Left ventricle myocardium superior (tissue), 1 donor: ENCODE data around the gene AMOT. TPM values are rescaled to one million over a fixed set of nuclear protein-coding genes. Genes with fewer than 3 reads are reported as not detected.

Source experiments
- ATAC-seq: fragments of 200-7000 bp; cut with Tn5 transposase; one replicate; pipeline ENCODE4 v1.9.1; 2020; ENCODE audit warnings: mild to moderate bottlenecking, moderate library complexity
- DNase-seq: peaks from one replicate; pipeline ENCODE4 v3.0.0-alpha.2; 2020
- intact Hi-C: fragments of 100-400 bp; cut with micrococcal nuclease; formaldehyde crosslinking; loops from one replicate; pipeline ENCODE4 v1.11.0; 2022
- total RNA-seq: library from RNA; stranded (reverse); fragmentation: NEBNext Ultra II Directional; extraction: Animal tissue kit (Norgen Biotek cat#: 25700); gene quantifications from one replicate; pipeline ENCODE4 v1.2.1, GENCODE V29; 2021
- donor health status: DM: no; HTN: yes; CAD: no; lungs with severe emphysema.

Gene AMOT
- total RNA-seq, 1 donor from 2014 or later = 7.5 TPM

DNA sequence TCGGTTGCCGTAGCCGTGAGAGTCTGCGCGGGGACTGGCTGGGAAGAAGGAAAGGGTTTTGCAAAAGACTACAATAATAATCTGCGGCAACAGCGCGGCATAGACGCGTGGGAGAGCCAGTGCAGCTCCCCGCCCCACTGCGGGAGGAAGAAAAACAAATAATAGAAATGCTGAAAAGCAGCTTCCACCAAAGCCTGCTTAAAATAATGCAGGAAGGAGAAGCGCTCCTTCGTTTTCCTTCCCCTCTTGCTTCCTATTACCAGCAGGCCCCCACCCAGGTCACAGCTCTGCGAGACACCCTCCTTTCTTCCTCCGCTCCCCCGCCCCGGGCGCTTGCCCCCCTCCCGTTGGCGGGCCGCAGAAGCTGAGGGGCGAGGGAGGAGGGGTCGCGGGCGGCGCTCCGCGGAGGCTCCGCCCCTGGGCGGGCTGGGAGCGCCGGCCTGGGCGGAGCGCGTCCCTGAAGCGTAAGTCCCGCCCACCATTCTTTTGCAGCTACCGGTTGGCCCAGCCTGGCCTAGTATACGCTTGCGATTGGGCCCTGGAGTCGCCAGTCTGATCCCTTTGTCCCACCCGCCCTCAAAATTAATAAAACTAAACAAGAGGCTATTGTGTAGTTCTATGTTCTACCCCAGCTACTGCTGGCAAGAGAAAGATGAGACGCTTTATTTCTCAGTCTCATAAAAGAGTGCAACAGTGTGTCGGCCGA lies 636 bp upstream of the AMOT start:
- DNase-seq (peak; percentile 88), ATAC-seq (peak; percentile 99)
- intact Hi-C loops = no loop called here

DNA sequence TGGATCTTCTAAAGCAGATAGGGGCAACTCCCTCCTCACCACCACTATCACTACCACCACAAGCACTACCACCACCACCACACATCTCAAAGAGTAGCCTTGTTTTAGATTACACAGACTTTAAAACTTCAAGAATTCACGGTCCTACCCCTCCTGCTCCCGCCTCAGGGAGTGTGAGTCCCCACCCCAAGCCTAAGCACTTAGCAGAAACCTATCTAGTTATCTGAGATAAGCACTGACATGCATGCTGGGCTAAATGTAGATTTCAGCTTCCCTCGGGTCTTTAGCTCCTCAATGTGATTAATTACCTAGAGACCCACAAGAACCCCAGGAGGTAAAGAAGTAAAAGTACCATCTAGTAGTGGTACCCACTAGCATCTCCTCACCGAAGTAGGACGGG lies 775 bp downstream of the AMOT start:
- no peak for DNase-seq
- no peak for ATAC-seq
- intact Hi-C loops = no loop called here

DNA sequence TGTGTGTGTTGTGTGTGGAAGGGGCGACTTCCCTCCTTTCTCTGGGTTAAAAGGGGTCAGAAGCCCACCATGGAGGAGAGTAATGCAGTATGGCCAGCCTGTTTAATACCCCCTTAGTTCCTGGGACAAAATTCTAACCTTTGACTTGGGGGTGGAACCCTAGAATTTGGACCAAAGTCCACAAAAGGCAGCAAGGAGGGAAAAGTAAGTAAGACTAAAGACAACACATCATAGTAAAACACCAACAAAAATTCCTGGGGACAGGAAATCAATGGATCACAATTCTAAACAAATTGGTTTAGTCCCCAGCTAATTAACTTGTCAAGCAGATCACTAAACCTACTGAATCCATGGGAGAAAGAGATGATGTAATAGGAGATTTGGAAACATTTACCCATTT lies 3.1 kb downstream of the AMOT start:
- intact Hi-C loops = no loop called here
- DNase-seq (no peak), ATAC-seq (no peak)

DNA sequence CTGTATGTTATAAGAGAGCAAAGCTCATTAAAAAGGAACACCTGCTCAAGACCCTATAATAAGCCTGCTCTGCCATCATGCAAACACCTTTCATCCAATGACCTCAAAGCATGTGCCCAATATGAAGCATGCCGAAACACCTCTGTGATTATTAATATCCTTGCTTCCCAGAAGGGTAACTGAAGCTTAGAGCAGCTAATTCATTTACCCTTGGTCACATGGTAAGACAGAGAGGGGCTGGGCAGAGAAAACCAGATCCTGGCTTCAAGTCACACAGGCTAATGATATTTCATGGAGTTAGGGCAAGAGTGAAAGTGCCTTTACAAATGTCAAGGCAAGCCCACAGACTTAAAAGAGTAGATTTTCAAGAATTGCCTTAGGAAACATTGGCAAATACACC lies 5.6 kb downstream of the AMOT start:
- intact Hi-C loops = no loop called here
- ATAC-seq (no peak), DNase-seq (no peak)

DNA sequence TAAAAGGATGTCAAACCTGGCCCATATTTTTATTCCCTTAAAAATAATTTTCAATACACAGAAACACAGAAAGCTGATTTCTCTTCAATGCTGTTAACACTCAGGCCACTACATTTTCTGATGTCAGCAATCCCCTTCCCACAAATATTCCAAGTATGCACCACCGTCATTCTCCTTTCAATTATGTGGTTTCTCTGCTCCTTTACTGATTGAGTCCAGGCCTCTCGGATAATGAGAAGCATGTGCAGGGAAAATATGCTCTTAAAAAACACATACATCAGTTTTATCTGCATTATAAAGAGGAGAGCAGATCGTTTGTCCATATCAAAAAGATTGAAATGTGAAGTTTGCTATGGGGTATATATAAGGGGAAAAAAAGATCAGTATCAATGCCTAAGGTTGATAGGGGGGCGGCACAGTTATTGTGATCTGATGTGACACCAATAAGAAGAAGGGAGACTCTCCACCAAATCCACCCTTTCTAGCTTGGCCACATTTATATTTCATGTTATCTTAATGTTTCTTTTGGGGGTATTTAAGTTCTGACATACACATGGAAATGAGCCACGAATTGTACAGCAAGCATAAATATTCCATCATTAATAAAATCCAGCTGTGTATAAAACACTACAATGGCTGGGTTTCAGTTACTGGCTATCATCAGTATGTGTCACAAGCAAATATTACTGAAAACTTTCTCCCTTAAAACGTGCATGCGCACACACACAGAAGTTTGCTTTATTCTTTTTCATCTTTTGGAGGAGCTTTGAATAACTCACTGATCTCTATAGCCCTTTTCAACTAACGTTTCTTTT lies 6.4 kb downstream of the AMOT start:
- no peak for ATAC-seq
- no peak for DNase-seq
- intact Hi-C loops = no loop called here

DNA sequence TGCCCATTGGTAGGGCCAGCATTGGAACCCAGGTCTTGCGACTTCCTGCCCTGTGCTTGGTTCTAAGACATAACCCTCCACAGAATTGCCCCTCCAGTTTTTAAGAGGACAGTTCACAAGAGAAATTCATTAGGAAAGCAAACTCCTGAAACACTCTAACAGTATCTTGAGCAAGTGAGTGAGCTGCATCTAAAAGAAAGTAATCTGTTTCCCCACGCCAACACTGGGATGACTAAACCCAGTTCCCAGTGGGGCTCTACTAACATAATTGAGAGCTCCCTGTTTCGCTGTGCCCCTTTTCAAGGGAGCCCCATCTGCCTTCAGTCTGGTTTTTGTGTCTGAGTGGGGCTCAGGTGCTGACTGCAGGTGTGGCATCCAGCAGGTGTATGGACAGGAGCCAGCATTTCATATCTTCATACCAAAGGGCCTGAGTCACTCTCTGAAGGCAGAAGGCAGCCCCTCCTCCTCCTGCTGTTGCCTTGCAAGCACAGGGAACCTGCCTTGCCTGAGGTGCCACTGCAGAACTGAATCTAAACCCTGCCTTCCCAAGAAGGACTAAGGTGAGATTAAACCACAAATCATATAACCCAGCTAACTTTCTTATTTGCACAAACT lies 8.0 kb downstream of the AMOT start:
- DNase-seq (no peak), ATAC-seq (no peak)

DNA sequence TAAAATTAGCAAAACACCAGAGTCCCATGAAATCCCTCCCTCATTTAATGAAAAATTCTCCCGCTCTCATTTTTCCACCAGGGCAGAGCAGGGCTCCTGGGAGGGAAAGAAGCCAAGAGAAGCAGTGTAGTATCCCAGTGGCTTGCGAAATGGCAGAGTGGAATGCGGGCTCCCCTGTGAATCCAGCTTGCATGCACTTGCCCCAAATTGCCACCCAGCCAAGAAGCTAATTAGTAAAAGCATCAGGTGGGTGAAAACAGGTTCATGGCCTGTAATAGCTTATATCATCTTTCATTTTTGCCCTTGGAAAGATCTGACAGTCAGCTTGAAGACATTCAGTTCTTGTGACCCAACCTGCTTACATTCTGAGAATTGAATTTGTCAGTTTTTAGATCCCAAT lies 10.1 kb downstream of the AMOT start:
- intact Hi-C loops = no loop called here
- no peak for ATAC-seq

More for the DNA sequence above, 8.0 kb downstream of the AMOT start:
- intact Hi-C loops = no loop called here

DNA sequence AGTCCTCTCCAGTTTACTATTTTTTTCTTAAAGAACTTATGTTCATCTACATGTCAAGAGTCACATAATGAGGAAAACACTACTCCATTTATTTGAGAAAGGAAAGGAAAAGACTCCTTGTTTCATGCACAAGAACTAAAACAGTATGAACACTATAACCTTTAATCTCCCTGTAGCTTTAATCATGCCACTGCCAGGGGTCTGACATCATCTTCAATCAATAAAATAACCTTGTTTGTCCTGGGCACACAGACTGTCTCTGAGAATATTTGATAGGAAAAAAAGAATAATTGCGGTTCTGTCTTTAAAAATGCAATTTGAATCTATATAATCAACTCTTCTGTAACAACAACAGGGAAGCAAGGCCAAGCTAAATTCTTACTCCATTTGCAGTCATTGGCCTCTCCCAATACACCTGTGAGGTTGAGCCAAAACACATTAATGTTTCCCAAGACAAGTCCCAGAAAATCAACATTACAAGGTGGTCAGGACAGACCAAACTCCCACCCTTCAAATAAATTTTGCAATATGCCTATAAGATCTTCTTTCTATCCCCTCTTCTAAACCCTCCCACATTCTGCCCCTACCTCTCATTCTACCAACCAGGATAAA lies 13.2 kb downstream of the AMOT start:
- DNase-seq = no peak
- intact Hi-C loops = no loop called here

More for the DNA sequence above, 10.1 kb downstream of the AMOT start:
- DNase-seq = no peak

DNA sequence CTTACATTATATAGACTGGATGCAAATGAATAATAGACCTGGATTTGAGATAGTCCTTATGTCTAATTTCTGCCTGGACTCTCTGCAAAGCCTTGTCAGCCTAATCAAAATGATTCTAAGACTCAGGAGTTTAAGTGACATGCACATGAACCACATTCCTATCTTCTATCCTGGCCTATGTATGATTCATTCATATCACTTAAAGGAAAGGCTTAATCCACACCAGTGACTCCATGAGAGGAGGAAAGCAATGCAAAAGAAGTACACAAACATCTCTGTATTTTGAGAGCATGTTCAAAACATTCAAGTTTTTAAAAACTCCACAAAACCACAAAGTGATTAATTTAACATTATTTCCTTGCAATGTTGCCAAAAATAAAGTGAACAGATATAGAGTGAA lies 14.6 kb downstream of the AMOT start:
- ATAC-seq (no peak), DNase-seq (no peak)
- intact Hi-C loops = no loop called here

More for the DNA sequence above, 13.2 kb downstream of the AMOT start:
- no peak for ATAC-seq

DNA sequence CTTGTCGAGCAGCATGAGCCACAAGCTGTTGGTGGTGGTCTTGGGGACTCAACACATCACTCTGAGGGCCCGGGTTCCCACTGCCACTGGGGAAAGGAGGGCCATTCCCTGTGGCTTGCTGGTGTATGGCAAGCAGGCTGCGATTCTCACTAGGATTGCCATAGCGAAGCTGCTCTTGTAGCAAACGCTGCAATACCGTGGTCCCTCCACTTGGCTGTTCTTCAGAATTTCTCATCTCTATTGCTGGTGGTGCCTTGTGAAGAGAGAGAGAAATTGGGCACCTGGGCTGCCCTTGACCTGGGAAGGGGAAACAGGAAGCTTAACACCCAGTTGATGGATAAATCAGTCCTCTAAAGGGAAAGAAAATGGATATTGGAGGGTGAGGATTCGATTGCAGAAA lies 17.7 kb downstream of the AMOT start:
- ATAC-seq = no peak

DNA sequence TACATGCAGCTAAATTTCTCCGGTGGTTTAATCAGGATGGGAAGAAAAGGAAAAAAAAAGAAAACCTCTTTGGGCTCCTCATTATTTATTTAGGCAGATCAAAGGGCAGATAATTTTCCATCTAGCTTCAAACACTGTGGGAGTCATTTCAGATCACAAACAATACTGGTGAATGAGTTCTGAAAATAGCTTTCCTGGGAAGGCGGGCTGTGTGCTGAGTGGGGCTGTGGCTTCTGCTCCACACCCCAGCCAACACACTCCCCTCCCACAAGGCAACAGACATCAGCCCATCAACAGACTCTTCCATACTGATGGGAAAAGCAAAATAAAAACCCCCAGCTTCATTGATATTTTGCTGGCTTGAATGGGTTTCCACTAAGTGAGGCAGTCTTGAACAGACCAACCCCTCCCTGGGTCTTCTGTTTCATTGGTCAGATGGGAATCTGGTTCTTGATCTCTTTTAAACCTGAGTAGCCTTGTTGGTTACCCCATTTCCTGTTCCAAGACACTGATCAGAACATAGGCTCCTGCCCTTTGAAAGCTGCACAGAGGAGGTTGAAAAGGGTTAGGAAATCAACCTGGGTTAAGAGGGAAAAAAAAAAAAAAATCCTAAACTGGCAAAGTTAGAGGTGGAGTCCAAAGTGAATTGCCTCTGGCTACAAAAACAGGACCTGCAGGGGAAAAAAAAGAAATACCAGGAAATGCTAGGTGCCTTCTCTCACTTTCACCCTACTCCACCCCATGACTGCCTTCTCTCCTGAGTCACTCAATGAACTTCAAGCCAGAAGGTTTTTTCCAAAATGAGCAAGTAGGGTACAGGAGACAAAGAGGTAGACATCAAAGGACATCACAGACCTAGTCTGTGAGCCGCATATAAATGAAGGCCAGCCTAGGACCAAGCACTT lies 20.0 kb downstream of the AMOT start:
- intact Hi-C loops = no loop called here
- ATAC-seq (no peak), DNase-seq (no peak)

More for the DNA sequence above, 17.7 kb downstream of the AMOT start:
- intact Hi-C loops = no loop called here
- no peak for DNase-seq

DNA sequence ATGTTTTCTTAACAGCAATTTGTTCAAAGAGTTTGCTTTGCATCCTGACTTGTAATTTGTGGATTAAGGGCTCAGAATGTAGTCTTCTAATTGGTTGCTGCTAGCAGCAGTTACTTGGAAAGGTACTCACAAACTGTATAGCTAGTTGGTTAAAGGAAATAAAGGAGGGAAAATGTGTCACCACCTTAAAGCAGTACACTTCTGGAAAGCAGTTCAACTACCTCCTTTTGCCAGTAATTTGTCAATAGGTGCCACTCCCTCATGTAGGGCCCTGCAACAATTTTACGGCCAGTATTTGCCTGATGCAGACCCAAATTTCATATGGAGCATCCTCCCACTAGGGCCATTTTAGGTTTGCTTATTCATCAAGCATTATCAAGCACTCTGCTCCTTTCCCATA lies 20.8 kb downstream of the AMOT start:
- intact Hi-C loops = no loop called here

DNA sequence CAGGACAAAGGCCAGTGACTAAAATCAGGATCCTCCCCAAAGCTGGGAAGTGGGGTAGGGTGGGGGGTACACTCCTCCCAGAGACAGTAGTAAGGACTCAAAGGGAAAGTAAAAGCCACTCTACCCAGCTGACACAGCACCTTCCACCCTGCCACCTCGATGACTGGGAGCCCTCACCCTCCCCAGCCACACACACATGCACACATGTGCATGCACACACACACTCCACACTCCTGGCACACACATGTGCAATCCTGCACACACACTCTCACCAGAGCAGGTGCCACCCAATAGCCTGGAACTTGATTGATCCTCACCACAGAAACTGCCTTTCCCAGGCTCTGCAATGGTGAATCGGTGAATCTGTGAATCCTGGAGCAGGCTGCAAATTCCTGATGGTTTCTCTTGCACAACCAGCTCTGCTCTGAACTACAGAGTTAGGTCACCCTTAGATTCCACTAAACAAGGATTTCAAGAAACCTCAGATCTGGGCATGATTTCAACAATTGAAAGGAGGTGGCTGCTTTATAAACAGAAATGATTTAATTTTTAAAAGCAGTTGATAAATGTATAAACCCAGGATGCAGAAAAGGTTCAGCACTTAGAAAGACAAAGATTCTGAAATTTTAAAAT lies 21.5 kb downstream of the AMOT start:
- intact Hi-C loops = no loop called here
- ATAC-seq = peak; percentile 81
- DNase-seq = no peak

More for the DNA sequence above, 20.8 kb downstream of the AMOT start:
- no peak for ATAC-seq
- DNase-seq = no peak

DNA sequence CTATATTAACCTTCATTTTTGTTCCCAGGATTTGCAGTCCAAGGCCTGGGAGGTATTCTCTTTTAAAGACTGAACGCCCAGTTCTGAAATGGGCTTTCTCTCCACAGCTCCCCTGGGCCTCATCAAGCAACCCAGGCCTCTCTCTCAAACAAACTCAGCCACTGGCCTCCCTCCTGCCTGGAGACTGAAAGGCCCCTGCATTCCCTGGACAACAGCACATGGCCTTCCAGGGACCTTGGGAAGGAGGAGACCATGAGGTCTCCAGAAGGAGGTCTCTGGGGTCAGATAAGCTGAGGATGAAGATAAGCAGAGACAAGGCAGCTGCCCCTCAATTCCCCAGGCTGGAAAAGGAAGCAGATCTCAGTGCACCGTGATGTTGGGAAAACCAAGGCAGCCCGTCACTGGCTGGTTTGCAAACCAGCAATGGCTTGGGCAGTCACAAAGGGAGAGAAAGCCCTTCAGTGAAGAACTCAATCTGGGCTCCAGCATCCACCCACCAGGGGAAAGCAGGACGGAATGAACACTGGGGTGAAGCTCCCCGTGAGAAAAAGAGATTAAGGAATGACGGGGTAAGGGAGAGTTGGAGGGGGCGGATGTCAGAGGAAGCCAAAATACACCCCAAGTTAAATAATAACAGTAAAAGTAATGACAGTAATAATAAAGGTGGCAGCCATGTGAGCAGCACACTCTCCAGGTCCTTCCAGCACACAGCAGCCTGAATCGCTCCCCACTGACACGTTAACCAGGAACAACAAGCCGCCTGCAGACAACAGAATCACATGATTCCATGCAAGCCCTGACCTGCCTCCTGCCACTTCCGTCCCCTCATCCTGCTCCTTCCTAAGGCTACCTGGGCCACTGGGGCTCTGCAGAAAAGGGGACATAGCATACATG lies 22.3 kb downstream of the AMOT start:
- DNase-seq (peak; percentile 44), ATAC-seq (peak; percentile 88)
- intact Hi-C loops = no loop called here

DNA sequence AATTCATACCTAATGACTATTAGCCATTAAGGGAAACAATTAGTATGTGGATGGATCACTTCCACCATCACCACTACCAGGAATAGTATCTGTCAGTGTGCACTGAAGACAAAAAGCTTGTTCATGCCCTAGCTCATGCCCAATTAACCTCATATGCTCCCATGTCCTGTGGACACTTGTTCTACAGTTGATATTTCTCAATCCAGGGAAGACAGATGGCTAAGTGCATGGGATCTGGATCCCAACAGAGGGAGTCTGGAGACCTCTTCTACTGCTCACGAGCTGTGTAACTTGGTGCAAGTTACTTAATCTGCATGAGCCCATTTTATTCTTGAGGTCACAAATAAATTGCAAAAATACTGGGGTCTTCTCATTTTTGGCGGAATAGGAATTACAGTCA lies 23.7 kb downstream of the AMOT start:
- DNase-seq (no peak), ATAC-seq (peak; percentile 49)
- intact Hi-C loops = no loop called here

DNA sequence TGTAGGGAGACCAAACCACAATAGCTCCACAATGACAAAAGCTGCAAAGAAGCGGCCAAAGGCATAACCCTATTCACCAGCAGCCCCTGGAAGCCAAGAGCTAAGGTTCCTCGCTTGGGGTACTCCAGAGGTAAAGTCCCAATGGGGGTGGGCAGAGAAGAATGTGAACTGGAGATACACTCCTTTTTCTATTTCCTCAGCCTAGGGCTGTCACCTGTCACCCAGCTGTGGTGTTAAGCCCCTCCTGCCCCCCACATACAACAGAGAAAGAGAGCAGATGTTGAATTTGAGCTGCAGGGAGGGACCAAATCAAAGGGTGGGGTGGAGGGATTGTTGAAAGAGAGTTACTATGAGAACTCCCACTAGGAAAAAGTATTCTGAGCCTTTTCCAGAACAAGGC lies 26.1 kb downstream of the AMOT start:
- DNase-seq (no peak), ATAC-seq (no peak)
- intact Hi-C loops = no loop called here

DNA sequence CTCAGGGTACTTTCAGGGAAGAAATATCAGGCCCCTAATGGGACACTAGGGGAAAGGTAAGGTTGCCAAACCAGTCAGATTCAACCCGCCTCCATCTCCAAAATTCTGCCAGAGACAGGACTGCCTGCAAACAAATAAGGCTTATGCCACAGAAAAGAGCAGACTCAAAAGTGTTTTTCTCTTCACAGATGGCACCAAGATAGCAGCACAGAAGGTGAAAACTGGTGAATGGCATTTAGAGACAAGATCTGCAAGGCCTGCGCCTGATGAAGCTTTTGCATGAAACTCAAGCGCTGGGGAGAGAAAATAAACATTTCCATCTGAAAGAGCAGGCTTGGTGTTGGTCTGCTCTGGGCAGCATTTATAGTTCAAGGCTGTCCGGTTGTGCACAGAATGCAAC lies 27.9 kb downstream of the AMOT start:
- ATAC-seq (no peak), DNase-seq (no peak)
- intact Hi-C loops = no loop called here
